WTC11 (cell line): ENCODE data around the gene DNAI7. TPM values are rescaled to one million over a fixed set of nuclear protein-coding genes. Genes with fewer than 3 reads are reported as not detected.

Experiments used
- ATAC-seq: fragments of 200-7000 bp; cut with Tn5 transposase; 2 replicates; pipeline ENCODE4 v1.10.0; 2021; ENCODE audit warnings: mild to moderate bottlenecking, moderate library complexity
- CTCF ChIA-PET: fragments of 300-600 bp; sonication (Branson Sonifier 250); formaldehyde crosslinking; loops from one replicate; lab custom pipeline; 2021; ENCODE audit warnings: antibody characterized with exemption; lab: Charles Lee
- POLR2A ChIA-PET: fragments of 350-600 bp; sonication (Branson Sonifier 250); formaldehyde crosslinking; loops from one replicate; lab custom pipeline; 2021; ENCODE audit warnings: antibody characterized with exemption; lab: Charles Lee
- DNase-seq: peaks from one replicate; pipeline ENCODE4 v3.0.0; 2021; ENCODE audit warnings: low spot score
- H3K27ac Mint-ChIP-seq: 2 replicates; pipeline ENCODE4 v1.8.0; 2021; ENCODE audit warnings: mixed read lengths
- H3K27me3 Mint-ChIP-seq: 2 replicates; pipeline ENCODE4 v1.8.0; 2021; ENCODE audit warnings: low read depth, mild to moderate bottlenecking, moderate library complexity, mixed read lengths
- H3K36me3 Mint-ChIP-seq: 2 replicates; pipeline ENCODE4 v1.8.0; 2021; ENCODE audit warnings: mixed read lengths
- H3K4me1 Mint-ChIP-seq: 2 replicates; pipeline ENCODE4 v1.8.0; 2022; ENCODE audit warnings: mixed read lengths
- H3K4me3 Mint-ChIP-seq: 2 replicates; pipeline ENCODE4 v1.8.0; 2021; ENCODE audit warnings: mild to moderate bottlenecking, moderate library complexity, mixed read lengths
- H3K9me3 Mint-ChIP-seq: 2 replicates; pipeline ENCODE4 v1.8.0; 2021; ENCODE audit warnings: mixed read lengths
- ATF2 ChIP-seq: sonication (generic); formaldehyde crosslinking; IDR thresholded peaks from 2 replicates; pipeline ENCODE4 v1.8.1; 2022; ENCODE audit warnings: low read depth, missing genetic modification reagents, borderline replicate concordance
- CTCF ChIP-seq: fragments of 200-600 bp; IDR thresholded peaks from 2 replicates; pipeline ENCODE4 v1.8.0; 2022; ENCODE audit warnings: antibody characterized with exemption
- E2F1 ChIP-seq: sonication (generic); formaldehyde crosslinking; IDR thresholded peaks from 2 replicates; pipeline ENCODE4 v1.8.0; 2022; ENCODE audit warnings: mild to moderate bottlenecking, missing genetic modification reagents
- E2F5 ChIP-seq: sonication (generic); formaldehyde crosslinking; IDR thresholded peaks from 2 replicates; pipeline ENCODE4 v1.8.1; 2022; ENCODE audit warnings: mild to moderate bottlenecking, moderate library complexity, missing genetic modification reagents
- ELF4 ChIP-seq: sonication (generic); formaldehyde crosslinking; IDR thresholded peaks from 2 replicates; pipeline ENCODE4 v1.8.1; 2022; ENCODE audit warnings: low read depth, mild to moderate bottlenecking, moderate library complexity, missing genetic modification reagents
- FOXK1 ChIP-seq: sonication (generic); formaldehyde crosslinking; IDR thresholded peaks from 2 replicates; pipeline ENCODE4 v1.8.0; 2022; ENCODE audit warnings: mild to moderate bottlenecking, moderate library complexity, missing genetic modification reagents
- FOXP1 ChIP-seq: sonication (generic); formaldehyde crosslinking; IDR thresholded peaks from 2 replicates; pipeline ENCODE4 v1.8.0; 2022; ENCODE audit warnings: missing genetic modification reagents, mild to moderate bottlenecking, moderate library complexity, borderline replicate concordance
- GABPB1 ChIP-seq: sonication (generic); formaldehyde crosslinking; IDR thresholded peaks from 2 replicates; pipeline ENCODE4 v1.8.1; 2023; ENCODE audit warnings: mild to moderate bottlenecking, missing genetic modification reagents
- IRF1 ChIP-seq: sonication (generic); formaldehyde crosslinking; IDR thresholded peaks from 2 replicates; pipeline ENCODE4 v1.8.0; 2023; ENCODE audit warnings: missing genetic modification reagents
- JUN ChIP-seq: sonication (generic); formaldehyde crosslinking; IDR thresholded peaks from 2 replicates; pipeline ENCODE4 v1.8.0; 2023; ENCODE audit warnings: mild to moderate bottlenecking, missing genetic modification reagents
- MLX ChIP-seq: sonication (generic); formaldehyde crosslinking; IDR thresholded peaks from 2 replicates; pipeline ENCODE4 v1.8.1; 2023; ENCODE audit warnings: mild to moderate bottlenecking, missing genetic modification reagents, moderate library complexity
- MXD4 ChIP-seq: fragments of 250-450 bp; sonication (Bioruptor Pico); IDR thresholded peaks from 2 replicates; pipeline ENCODE4 v1.8.0; 2021; ENCODE audit warnings: mild to moderate bottlenecking, moderate library complexity, borderline replicate concordance
- NFATC4 ChIP-seq: fragments of 250-450 bp; sonication (Bioruptor Pico); IDR thresholded peaks from 2 replicates; pipeline ENCODE4 v1.9.0; 2021; ENCODE audit warnings: mild to moderate bottlenecking
- OVOL2 ChIP-seq: fragments of 250-450 bp; sonication (Bioruptor Pico); IDR thresholded peaks from 2 replicates; pipeline ENCODE4 v1.9.0; 2021; ENCODE audit warnings: mild to moderate bottlenecking, borderline replicate concordance
- PREB ChIP-seq: sonication (generic); formaldehyde crosslinking; IDR thresholded peaks from 2 replicates; pipeline ENCODE4 v1.8.1; 2022; ENCODE audit warnings: mild to moderate bottlenecking, missing genetic modification reagents, moderate library complexity, borderline replicate concordance
- SP1 ChIP-seq: sonication (generic); formaldehyde crosslinking; conservative IDR thresholded peaks from 2 replicates; pipeline ENCODE4 v1.8.1; 2022; ENCODE audit warnings: missing genetic modification reagents
- TP53 ChIP-seq: sonication (generic); formaldehyde crosslinking; IDR thresholded peaks from 2 replicates; pipeline ENCODE4 v1.8.1; 2023; ENCODE audit warnings: mild to moderate bottlenecking, missing genetic modification reagents
- ZMAT4 ChIP-seq: fragments of 250-450 bp; sonication (Bioruptor Pico); IDR thresholded peaks from 2 replicates; pipeline ENCODE4 v1.9.0; 2021; ENCODE audit warnings: mild to moderate bottlenecking
- ZNF219 ChIP-seq: sonication (generic); formaldehyde crosslinking; IDR thresholded peaks from 2 replicates; pipeline ENCODE4 v1.8.0; 2023; ENCODE audit warnings: missing genetic modification reagents, mild to moderate bottlenecking, borderline replicate concordance
- total RNA-seq: library from RNA; stranded (reverse); gene quantifications from 3 replicates; pipeline ENCODE4 v1.2.3, GENCODE V29; 2021

Gene DNAI7
- total RNA-seq, 1 experiment from 2014 or later, result not detected

- no peak overlapping the region for H3K27ac Mint-ChIP-seq
- no peak for ATAC-seq
- H3K36me3 Mint-ChIP-seq, result no peaks in the 10 kb centered on the region
- H3K4me3 Mint-ChIP-seq, result no peak overlapping the region
- ChIA-PET CTCF (interaction anchor here (0.7 to 1.3 kb wide), 2 partner anchors 13 to 140 kb away, joined by 3 to 5 read pairs; no protein-coding TSS in a partner anchor), POLR2A (no interaction called here)
- H3K9me3 Mint-ChIP-seq, result no peaks in the 10 kb centered on the region
- no peaks in the 10 kb centered on the region for H3K27me3 Mint-ChIP-seq
- TF ChIP-seq ZMAT4 (no peak), E2F5 (no peak), ELF4 (CRISPR knock-in tag) (no peak), FOXP1 (CRISPR knock-in tag) (no peak), CTCF (0 out of 2 replicates have a peak, but pooled peaks have one; percentile 24)
- TF ChIP-seq, all 79 proteins: peak for 1
- DNase-seq, result no peak
- peaks cover 17% of the 10 kb centered on the region for H3K4me1 Mint-ChIP-seq
Observed at GRCh38 chr12:25130741-25131188, 64.2 kb downstream of the DNAI7 start.

GRCh38 chr12:25126746-25127145 lies 68.2 kb downstream of the DNAI7 start:
- ATAC-seq, result no peak
- no peaks in the 10 kb centered on the region for H3K27me3 Mint-ChIP-seq
- DNase-seq, result no peak
- CTCF ChIA-PET, result interaction anchor here (1.0 to 1.3 kb wide), 4 partner anchors 9 to 135 kb away, joined by 3 to 8 read pairs (median 3); no protein-coding TSS in a partner anchor
- H3K4me1 Mint-ChIP-seq, result peaks cover 9% of the 10 kb centered on the region
- no peak overlapping the region for H3K27ac Mint-ChIP-seq
- H3K36me3 Mint-ChIP-seq, result no peaks in the 10 kb centered on the region
- TF ChIP-seq NFATC4 (CRISPR knock-in tag) (no peak), GABPB1 (CRISPR knock-in tag) (no peak), MLX (CRISPR knock-in tag) (no peak), E2F1 (CRISPR knock-in tag) (no peak), SP1 (no peak), ZMAT4 (no peak), IRF1 (CRISPR knock-in tag) (no peak), JUN (no peak), OVOL2 (CRISPR knock-in tag) (no peak), FOXK1 (no peak)
- POLR2A ChIA-PET, result no interaction called here
- H3K9me3 Mint-ChIP-seq, result no peaks in the 10 kb centered on the region
- no peak overlapping the region for H3K4me3 Mint-ChIP-seq

GRCh38 chr12:25126101-25126500 lies 68.9 kb downstream of the DNAI7 start:
- ChIA-PET POLR2A (no interaction called here), CTCF (interaction anchor here (1.0 to 1.3 kb wide), 4 partner anchors 10 to 134 kb away, joined by 3 to 8 read pairs (median 3); no protein-coding TSS in a partner anchor)
- ATAC-seq, result peak; percentile 74
- Mint-ChIP-seq H3K36me3 (no peaks in the 10 kb centered on the region), H3K4me3 (no peak overlapping the region), H3K27ac (no peak overlapping the region), H3K4me1 (peaks cover 9% of the 10 kb centered on the region), H3K27me3 (no peaks in the 10 kb centered on the region), H3K9me3 (no peaks in the 10 kb centered on the region)
- no peak for DNase-seq
- no peak for TF ChIP-seq TP53 (CRISPR knock-in tag)
- TF ChIP-seq PREB (CRISPR knock-in tag), result no peak
- no peak for TF ChIP-seq OVOL2 (CRISPR knock-in tag)
- TF ChIP-seq ATF2 (CRISPR knock-in tag), result no peak
- TF ChIP-seq ZMAT4, result no peak
- no peak for TF ChIP-seq CTCF
- no peak for TF ChIP-seq MXD4 (CRISPR knock-in tag)
- no peak for TF ChIP-seq ZNF219 (CRISPR knock-in tag)
